SW480 (cell line): ENCODE data around the gene ELANE.
"Not testable (repeated sequence)": the region's sequence is repeated elsewhere in the genome, so short reads cannot be mapped to it uniquely, and the experiment has no call there.

ENCODE experiments used
- DNase-seq: peaks from one replicate; pipeline ENCODE4 v3.0.0-alpha.2; 2016; ENCODE audit warnings: low spot score

Gene ELANE

GRCh38 chr19:814152-815078 is 37.7 kb upstream of the ELANE start:
- DNase-seq: no peak

DNA sequence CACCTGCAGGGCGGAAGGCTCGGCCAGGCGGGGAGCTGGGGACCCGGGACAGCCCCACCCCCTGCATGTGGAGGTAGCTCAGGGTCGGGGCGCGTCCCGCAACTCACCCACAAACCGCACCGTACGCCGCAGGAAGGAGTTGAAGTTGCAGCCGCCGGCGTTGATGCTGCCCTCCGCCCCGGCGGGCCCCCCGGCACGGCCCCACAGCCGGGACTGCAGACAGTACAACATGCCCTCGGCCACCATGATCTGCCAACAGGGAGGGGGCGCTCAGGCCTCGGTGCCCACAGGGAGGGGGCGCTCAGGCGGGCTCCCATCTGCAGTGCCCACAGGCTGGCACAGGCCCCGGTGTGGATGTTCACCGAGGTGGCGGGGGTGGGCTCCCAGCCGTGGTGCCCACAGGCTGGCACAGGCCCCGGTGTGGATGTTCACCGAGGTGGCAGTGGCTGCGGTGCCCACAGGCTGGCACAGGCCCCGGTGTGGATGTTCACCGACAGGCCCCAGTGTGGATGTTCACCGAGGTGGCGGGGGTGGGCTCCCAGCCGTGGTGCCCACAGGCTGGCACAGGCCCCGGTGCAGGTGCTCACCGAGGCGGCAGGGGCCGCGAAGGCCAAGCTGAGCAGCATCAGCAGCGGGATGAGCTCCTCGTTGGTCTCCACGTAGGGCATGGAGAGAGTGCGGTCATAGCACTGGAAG is 36.9 kb upstream of the ELANE start:
- no peak for DNase-seq

GRCh38 chr19:815775-816499 is 36.2 kb upstream of the ELANE start:
- DNase-seq: no peak

DNA sequence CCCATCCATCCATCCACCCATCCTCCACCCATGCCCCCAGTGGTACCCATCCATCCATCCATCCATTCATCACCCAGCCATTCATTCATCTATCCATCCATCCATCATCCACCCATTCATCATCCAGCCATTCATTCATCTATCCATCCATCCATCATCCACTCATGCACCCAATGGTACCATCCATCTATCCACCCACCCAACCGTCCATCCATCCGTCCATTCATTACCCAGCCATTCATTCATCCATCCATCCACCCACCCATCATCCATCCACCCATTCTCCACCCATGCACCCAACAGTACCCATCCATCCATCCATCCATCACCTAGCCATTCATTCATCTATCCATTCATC is 35.6 kb upstream of the ELANE start:
- DNase-seq: no peak

GRCh38 chr19:820212-820611 is 31.9 kb upstream of the ELANE start:
- DNase-seq: not testable (repeated sequence)

DNA sequence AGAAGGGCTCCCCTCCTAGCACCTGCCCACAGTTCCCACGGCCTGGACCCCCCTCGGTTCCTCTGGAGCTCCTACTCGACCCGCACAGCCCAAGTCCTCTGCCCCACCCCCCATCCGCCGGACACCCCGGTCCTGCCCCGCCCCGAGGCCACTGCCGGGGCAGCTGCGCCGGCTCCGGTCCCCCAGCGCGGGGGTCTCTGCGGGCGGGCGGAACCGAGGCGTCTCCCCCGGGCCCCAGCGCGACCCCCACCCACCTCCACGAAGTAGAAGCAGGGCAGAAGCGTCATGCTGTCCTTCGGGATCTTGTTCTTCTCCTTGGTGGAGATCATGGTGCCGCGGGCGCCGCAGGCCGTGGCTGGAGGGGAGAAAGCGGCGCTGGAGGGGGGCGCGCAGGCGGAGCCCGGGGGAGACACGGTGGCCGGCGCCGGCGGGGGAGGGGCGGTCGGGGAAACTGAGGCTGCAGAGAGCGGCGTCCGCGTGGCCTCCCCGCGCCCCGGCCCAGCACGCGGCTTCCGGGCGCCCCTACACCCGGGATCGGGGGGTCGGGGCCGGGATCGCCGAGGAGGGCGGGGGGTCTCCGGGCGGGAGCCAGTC is 30.8 kb upstream of the ELANE start:
- no peak for DNase-seq

DNA sequence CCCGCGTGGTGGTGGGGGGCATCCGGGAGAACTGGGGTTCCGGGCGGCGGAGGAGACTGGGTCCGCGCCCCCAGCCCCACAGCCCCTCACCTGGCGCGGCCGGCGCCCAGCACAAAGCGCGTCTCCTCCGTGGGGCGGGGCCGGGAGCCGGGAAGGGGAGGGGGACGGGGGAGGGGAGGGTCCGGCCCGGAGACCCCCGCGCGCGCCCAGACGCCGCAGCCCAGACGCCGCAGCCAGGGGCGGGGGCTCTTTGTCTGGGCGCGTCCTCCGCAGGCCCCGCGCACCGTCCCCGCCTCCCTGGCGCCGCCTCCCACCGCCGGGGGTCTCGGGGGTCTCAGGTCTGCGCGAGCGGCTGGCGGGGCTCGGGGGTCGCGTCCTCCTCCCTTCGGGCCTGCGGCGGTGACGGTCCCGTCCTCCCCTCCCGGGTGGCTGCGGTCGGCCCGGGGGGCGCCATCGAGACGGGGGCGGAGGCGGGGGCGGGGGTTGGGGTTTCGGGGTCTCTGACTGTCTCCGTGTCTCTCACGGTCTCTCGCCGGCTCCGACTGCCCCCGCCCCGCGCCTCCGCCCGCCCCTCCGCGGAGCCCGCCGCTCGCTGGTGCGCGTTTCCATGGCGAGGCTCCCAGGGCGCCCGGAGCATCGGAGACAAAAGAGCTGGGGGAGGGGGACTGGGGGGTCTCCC is 30.1 kb upstream of the ELANE start, which contains the start of gene PLPPR3:
PLPPR3 (minus strand) TSS at position 131 of the 679 bp plus-strand sequence. CDS start 396 bp downstream, outside the sequence.
- DNase-seq: no peak

GRCh38 chr19:823565-824121 is 28.5 kb upstream of the ELANE start:
- DNase-seq: peak; percentile 40

DNA sequence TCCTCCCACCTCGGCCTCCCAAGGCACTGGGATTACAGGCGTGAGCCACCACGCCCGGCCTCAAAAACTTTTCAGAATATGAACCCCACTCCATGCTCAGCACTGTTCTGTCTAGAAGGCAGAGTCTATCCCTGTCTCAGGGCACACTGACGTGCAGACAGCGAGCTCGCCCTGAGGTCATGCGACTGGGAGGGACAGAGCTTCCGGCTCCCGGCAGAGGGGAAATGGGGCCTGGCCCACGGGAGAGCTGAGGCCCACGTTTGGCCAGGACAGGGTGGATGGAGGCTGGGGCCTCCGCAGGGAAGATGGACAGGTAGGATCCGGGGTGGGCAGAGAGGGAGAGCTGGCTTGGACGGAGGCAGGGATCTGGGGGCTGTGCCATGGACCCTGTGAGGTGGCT is 27.2 kb upstream of the ELANE start:
- DNase-seq: no peak

DNA sequence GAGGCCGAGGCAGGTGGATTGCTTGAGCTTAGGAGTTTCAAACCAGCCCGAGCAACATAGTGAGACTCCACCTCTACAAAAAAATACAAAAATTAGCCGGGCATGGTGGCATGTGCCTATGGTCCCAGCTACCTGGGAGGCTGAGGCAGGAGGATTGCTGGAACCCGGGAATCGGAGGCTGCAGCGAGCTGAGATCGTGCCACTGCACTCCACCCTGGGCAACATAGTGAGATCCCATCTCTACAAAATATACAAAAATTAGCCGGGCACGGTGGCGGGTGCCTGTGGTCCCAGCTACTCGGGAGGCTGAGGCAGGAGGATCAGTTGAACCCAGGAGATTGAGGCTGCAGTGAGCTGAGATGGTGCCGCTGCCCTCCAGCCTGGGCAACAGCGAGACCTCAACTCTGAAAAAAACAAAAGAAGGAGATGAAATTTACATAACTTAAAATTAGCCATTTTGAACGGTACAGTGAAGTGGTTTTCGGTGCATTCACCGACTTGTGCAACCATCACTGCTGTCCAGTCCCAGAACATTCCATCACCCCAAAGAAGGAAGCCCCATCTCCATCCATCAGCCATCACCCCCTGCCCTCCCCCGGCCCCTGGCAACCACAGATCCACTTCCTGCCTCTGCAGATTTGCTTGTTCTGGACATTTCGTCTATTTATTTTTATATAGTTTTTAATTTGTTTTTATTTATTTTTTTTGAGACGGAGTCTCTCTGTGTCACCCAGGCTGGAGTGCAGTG is 26.0 kb upstream of the ELANE start:
- no peak for DNase-seq

- no peak for DNase-seq
Measured at GRCh38 chr19:827314-827709, 24.8 kb upstream of the ELANE start.

DNA sequence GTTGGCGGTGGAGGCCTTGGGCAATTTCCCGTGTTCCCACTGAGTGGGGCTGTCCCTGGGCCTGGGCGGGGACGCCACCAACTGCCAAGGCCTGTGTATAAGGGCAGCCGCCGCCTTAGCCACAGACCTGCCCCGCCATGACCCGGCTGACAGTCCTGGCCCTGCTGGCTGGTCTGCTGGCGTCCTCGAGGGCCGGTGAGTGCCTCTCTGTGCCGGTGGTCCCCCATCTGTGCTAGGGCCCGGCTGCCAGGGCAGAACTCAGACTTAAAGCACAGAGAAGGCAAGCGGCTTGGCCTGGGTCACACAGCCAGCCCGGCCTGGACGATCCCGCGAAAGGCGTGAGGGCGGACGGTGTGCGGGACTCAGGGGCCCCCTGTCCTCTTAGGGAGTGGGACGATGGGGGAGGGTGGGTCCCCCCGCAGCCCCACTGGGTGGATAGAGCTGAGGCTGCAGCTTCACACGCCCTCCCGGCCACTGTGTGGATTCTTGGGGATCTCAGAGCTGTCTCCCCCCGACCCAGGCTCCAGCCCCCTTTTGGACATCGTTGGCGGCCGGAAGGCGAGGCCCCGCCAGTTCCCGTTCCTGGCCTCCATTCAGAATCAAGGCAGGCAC is 24.3 kb upstream of the ELANE start, which contains the start of gene AZU1:
AZU1 (plus strand) TSS at position 128 of the 612 bp plus-strand sequence; CDS start at position 138, 10 bp downstream.
- DNase-seq: no peak

- DNase-seq: no peak
Measured at GRCh38 chr19:829129-829758, 22.9 kb upstream of the ELANE start.

DNA sequence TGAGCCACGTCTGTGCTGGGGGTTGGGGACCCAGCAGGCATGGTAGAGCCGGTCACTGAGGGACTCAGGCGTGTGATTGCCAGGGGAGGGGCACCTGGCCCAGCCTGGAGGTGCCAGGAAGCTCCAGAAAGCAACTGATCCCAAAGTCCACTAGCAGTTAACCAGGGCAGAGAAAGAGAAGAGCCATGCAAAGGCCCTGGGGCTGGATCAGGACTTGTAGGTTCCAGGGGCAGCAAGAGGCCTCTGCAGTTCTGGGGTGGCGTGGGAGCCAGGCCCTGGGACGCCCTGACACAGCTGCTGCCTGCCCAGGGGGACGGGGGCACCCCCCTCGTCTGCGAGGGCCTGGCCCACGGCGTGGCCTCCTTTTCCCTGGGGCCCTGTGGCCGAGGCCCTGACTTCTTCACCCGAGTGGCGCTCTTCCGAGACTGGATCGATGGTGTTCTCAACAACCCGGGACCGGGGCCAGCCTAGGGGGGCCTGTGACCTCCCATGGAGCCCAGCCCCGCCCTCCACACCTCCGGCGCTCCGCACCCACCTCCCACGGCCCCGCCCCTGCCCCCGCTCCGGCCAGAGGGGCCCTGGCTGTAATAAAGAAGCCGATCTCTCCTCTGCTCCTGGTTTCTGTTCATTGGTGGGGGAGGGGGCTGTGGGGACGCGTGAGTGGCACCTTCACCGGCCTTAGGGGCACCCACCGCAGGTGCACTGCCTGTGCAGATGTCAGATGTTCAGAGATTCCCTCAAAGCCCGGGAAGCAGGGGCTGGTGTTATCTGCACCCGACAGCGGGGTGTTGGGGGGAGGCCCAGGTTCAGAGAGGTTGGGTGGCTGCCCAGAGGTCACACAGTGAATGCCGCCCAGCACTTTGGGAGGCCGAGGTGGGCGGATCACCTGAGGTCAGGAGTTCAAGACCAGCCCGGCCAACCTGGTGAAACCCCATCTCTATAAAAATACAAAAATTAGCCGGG is 20.4 kb upstream of the ELANE start:
- DNase-seq: no peak

GRCh38 chr19:834216-834615 is 17.9 kb upstream of the ELANE start:
- DNase-seq: no peak

GRCh38 chr19:835210-835810 is 16.8 kb upstream of the ELANE start:
- DNase-seq: no peak

- DNase-seq: no peak
Measured at GRCh38 chr19:840519-841206, 11.4 kb upstream of the ELANE start, which contains the start of gene PRTN3. PRTN3 (plus strand) TSS chr19:840999; CDS start chr19:841009, 10 bp downstream.
